ENCODE measurements around the gene SMYD3.
"Not testable (repeated sequence)": the region's sequence is repeated elsewhere in the genome, so short reads cannot be mapped to it uniquely, and the experiment has no call there.

DNA sequence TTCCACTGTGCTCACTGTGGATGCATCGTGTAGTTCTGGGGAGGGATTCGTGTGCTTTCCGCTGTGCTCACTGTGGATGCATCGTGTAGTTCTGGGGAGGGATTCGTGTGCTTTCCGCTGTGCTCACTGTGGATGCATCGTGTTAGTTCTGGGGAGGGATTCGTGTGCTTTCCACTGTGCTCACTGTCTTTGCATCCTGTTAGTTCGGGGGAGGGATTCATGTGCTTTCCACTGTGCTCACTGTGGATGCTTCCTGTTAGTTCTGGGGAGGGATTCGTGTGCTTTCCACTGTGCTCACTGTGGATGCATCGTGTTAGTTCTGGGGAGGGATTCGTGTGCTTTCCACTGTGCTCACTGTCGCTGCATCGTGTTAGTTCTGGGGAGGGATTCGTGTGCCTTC is 435.1 kb downstream of the SMYD3 start:
- TF ChIP-seq CTCF, POLR2A (IDR thresholded peaks at IDR 0.05): not testable (repeated sequence)

All from heart left ventricle (tissue), 13 donors.